Keratinocyte (primary cell): Measurements from ENCODE around the gene CITED1. TPM values are rescaled to one million over a fixed set of nuclear protein-coding genes. Genes with fewer than 3 reads are reported as not detected.

ENCODE experiments used
- DNase-seq: peaks from one replicate; pipeline ENCODE4 v3.0.0-alpha.2; 2011; ENCODE audit warnings: low read depth, missing footprints, low spot score
- FAIRE-seq: peaks from 2 replicates; lab custom pipeline; 2011; peaks lifted over from hg19 to GRCh38; lab: Jason Lieb, UNC
- H2AFZ ChIP-seq: 2 replicates; pipeline ENCODE4 v1.6.0; 2012; ENCODE audit warnings: low read length, control low read depth, inconsistent platforms; ENCODE audit not compliant: control insufficient read depth
- H3K27ac ChIP-seq: 2 replicates; pipeline ENCODE4 v1.5.1; 2011; ENCODE audit warnings: low read length; ENCODE audit not compliant: control insufficient read depth, insufficient read depth
- H3K27me3 ChIP-seq: 3 replicates; pipeline ENCODE4 v1.6.0; 2011; ENCODE audit warnings: low read length; ENCODE audit not compliant: control insufficient read depth, insufficient read depth; ENCODE audit errors: extremely low read depth
- H3K36me3 ChIP-seq, 2 experiments: 2 replicates in 1 of 2; 3 replicates in 1 of 2; pipeline ENCODE4 v1.5.1; 2011; ENCODE audit warnings: low read length in 2 of 2, mild to moderate bottlenecking in 1 of 2; ENCODE audit not compliant: control insufficient read depth in 2 of 2, insufficient read depth in 2 of 2; ENCODE audit errors: extremely low read depth in 1 of 2
- H3K4me1 ChIP-seq: 3 replicates; pipeline ENCODE4 v1.5.1; 2011; ENCODE audit warnings: low read length; ENCODE audit not compliant: control insufficient read depth, insufficient read depth; ENCODE audit errors: extremely low read depth
- H3K4me2 ChIP-seq: 3 replicates; pipeline ENCODE4 v1.6.0; 2011; ENCODE audit warnings: low read depth, low read length; ENCODE audit not compliant: control insufficient read depth, insufficient read depth; ENCODE audit errors: extremely low read depth
- H3K4me3 ChIP-seq, 3 experiments: fragments of 200-600 bp in 1 of 3; sonication (generic) in 1 of 3; 2 replicates in 2 of 3; 3 replicates in 1 of 3; pipeline ENCODE4 v1.5.1; 2011 to 2016; ENCODE audit warnings: low read length in 3 of 3, mild to moderate bottlenecking in 3 of 3, control low read depth in 2 of 3, inconsistent platforms in 1 of 3, low read depth in 1 of 3, mixed read lengths in 1 of 3, mixed run types in 1 of 3, moderate library complexity in 1 of 3; ENCODE audit not compliant: control insufficient read depth in 2 of 3, insufficient read depth in 2 of 3; ENCODE audit errors: extremely low read depth in 1 of 3
- H3K79me2 ChIP-seq: 2 replicates; pipeline ENCODE4 v1.6.0; 2012; ENCODE audit warnings: low read length; ENCODE audit not compliant: control insufficient read depth, insufficient read depth
- H3K9ac ChIP-seq: 3 replicates; pipeline ENCODE4 v1.6.0; 2011; ENCODE audit warnings: low read length; ENCODE audit not compliant: control insufficient read depth, insufficient read depth; ENCODE audit errors: extremely low read depth
- H3K9me1 ChIP-seq: 3 replicates; pipeline ENCODE4 v1.6.0; 2011; ENCODE audit warnings: low read length; ENCODE audit not compliant: control insufficient read depth, insufficient read depth; ENCODE audit errors: extremely low read depth
- H3K9me3 ChIP-seq: 2 replicates; pipeline ENCODE4 v1.5.1; 2012; ENCODE audit warnings: low read depth, low read length; ENCODE audit not compliant: control insufficient read depth
- H4K20me1 ChIP-seq: 3 replicates; pipeline ENCODE4 v1.6.0; 2011; ENCODE audit warnings: low read length; ENCODE audit not compliant: control insufficient read depth, insufficient read depth; ENCODE audit errors: extremely low read depth
- EZH2 ChIP-seq: IDR thresholded peaks from one replicate; pipeline ENCODE4 v1.6.1; 2012; ENCODE audit warnings: inconsistent platforms, mild to moderate bottlenecking, low read length, moderate library complexity
- dilution Hi-C: fragments of 300-500 bp; cut with MboI; formaldehyde crosslinking; loops from one replicate; pipeline ENCODE4 v1.7.0; 2020; ENCODE audit warnings: low sequenced_read_pairs; ENCODE audit not compliant: extremely low pct_ligation_motif_present
- polyA plus RNA-seq, 5 experiments: library from polyadenylated mRNA; depleted of rRNA in 3 of 5; stranded (reverse) in 3 of 5; stranded (forward) in 1 of 5; unstranded in 1 of 5; fragments of >200 nt; gene quantifications; 1 replicate in 1 of 5; 2 replicates in 3 of 5; 3 replicates in 1 of 5; pipeline versions ENCODE4 v1.2.1 to v1.2.3, GENCODE V29; 2011 to 2012; ENCODE audit warnings: missing spikeins in 2 of 5, low read depth in 1 of 5, low replicate concordance in 1 of 5
- TF ChIP-seq, protein P1 (sequence below), 3 experiments: IDR thresholded peaks in 1 of 3; conservative IDR thresholded peaks in 1 of 3; optimal IDR thresholded peaks in 1 of 3; 2 replicates in 2 of 3; 3 replicates in 1 of 3; pipeline versions ENCODE3 to v1.5.1; 2011; ENCODE audit warnings: low read length in 3 of 3, mild to moderate bottlenecking in 3 of 3, moderate library complexity in 2 of 3, control low read depth in 1 of 3, inconsistent platforms in 1 of 3; ENCODE audit not compliant: insufficient read depth in 2 of 3; ENCODE audit errors: extremely low read depth in 1 of 3

Gene CITED1
- polyA plus RNA-seq, 1 donor (not counting 4 experiments of a cell fraction or from before 2014, with no cell fraction given), result 0.30 TPM

DNA sequence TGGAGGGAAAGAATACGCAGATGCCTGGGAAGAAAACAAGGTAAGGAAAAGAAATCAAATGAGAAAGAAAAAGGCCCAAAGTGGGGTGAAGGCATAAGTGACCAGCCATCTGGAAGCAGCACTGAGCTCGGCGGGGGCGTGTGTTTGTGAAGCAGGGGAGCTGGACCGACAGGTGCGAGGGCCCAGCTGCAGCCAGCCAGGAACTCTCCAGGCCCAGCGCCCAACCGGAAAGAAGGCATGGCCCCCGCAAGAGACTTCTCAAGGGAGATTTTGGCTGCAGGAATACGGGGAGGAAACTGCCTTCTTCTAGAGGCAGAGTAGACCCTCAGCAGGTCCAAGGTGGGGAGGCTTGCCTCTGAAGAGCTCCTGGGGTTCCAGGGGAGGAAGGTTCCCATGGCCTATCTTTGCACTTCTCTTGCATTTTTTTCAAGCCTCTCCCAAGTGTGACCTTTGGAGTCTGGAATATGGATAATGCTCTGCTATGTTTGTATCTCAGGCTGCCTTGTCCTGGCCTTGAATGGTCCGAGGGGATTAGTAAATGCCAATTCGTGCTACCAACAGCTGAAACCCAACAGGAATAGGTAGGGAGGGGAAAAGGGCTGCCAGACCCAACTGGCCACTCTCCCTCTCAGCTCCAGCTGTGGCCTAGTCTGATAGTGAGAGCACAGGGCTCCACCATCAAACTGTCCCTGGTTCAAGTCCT, 10.8 kb upstream of the CITED1 start:
- Histone ChIP-seq H4K20me1 (no peaks in the 10 kb centered on the region), H3K27ac (no peak overlapping the region), H3K4me2 (no peak overlapping the region), H3K9me3 (no peaks in the 10 kb centered on the region), H2AFZ (no peak overlapping the region), H3K27me3 (peaks cover 29% of the 10 kb centered on the region), H3K36me3 (no peaks in the 10 kb centered on the region), H3K79me2 (no peaks in the 10 kb centered on the region), H3K9me1 (no peaks in the 10 kb centered on the region), H3K9ac (no peak overlapping the region), H3K4me1 (peaks cover 7% of the 10 kb centered on the region), H3K4me3 (no peak overlapping the region)
- DNase-seq (no peak), FAIRE-seq (no peak)
- TF ChIP-seq EZH2, result no peak
- TF ChIP-seq, protein P1, sequence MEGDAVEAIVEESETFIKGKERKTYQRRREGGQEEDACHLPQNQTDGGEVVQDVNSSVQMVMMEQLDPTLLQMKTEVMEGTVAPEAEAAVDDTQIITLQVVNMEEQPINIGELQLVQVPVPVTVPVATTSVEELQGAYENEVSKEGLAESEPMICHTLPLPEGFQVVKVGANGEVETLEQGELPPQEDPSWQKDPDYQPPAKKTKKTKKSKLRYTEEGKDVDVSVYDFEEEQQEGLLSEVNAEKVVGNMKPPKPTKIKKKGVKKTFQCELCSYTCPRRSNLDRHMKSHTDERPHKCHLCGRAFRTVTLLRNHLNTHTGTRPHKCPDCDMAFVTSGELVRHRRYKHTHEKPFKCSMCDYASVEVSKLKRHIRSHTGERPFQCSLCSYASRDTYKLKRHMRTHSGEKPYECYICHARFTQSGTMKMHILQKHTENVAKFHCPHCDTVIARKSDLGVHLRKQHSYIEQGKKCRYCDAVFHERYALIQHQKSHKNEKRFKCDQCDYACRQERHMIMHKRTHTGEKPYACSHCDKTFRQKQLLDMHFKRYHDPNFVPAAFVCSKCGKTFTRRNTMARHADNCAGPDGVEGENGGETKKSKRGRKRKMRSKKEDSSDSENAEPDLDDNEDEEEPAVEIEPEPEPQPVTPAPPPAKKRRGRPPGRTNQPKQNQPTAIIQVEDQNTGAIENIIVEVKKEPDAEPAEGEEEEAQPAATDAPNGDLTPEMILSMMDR (optimal IDR thresholded peaks at IDR 0.05 in 1 of 3, IDR thresholded peaks at IDR 0.05 in 1 of 3, conservative IDR thresholded peaks at IDR 0.05 in 1 of 3; ENCODE audit: extremely low read depth in 1 of 3, insufficient read depth in 2 of 3, low read length in 3 of 3), result no peak
- dilution Hi-C loops, result no loop called here

DNA sequence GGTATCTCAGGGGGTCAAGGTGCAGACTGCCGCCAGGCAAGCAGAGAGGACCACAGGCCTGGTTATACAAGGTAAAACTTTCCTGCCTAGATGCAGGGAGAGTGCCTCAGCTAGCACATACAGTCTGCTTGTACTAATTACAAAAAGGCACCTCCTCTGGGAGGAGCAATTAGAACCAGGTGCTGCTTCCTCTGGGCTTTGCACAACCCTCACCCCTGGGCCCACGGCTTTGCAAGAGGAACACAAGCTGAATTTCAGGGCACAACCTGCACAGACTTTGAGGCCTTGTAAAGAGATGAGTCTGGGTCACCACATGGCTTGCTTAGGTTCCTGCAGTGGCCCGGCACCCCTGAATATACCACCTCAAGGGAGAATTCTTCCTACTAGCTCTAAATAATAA, 9.2 kb upstream of the CITED1 start:
- dilution Hi-C loops, result no loop called here
- H3K9me3 ChIP-seq, result no peaks in the 10 kb centered on the region
- FAIRE-seq (no peak), DNase-seq (no peak)
- no peak overlapping the region for H3K9ac ChIP-seq
- no peaks in the 10 kb centered on the region for H3K9me1 ChIP-seq
- peaks cover 30% of the 10 kb centered on the region for H3K27me3 ChIP-seq
- peaks cover 7% of the 10 kb centered on the region for H3K4me1 ChIP-seq
- no peaks in the 10 kb centered on the region for H4K20me1 ChIP-seq
- H3K4me2 ChIP-seq, result no peak overlapping the region
- TF ChIP-seq EZH2, result no peak
- TF ChIP-seq, protein P1 (optimal IDR thresholded peaks at IDR 0.05 in 1 of 3, IDR thresholded peaks at IDR 0.05 in 1 of 3, conservative IDR thresholded peaks at IDR 0.05 in 1 of 3; ENCODE audit: extremely low read depth in 1 of 3, insufficient read depth in 2 of 3, low read length in 3 of 3), result no peak
- H3K36me3 ChIP-seq, result no peaks in the 10 kb centered on the region
- H3K4me3 ChIP-seq, result no peak overlapping the region
- no peak overlapping the region for H3K27ac ChIP-seq
- H2AFZ ChIP-seq, result no peak overlapping the region
- H3K79me2 ChIP-seq, result no peaks in the 10 kb centered on the region
